Measurements from ENCODE around the gene DPP6.

DNA sequence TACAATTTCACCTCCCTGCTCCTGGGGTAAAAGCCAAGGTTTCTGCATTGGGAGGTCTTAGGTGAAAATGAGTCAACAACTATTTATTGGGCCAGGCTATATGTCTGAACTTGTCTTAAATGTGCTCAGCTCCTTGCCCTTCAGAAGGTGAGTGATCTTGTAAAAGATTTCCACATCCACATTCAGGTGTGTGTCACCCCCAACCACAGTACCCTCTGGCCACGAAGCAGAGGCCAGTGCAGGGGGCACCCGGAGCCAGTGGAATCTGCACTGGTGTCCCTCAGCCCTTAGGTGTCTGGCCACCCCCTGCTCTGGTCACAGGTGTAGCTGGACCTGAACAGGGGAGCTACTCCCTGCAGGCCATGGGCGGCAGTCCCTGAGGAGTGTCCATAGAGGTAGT is 752.3 kb downstream of the DPP6 start:
- TF ChIP-seq FOXP2 (optimal IDR thresholded peaks at IDR 0.05; ENCODE audit: control extremely low read depth, extremely low read length, insufficient read depth) (no peak), POLR2AphosphoS5 (IDR thresholded peaks at IDR 0.05; ENCODE audit: borderline replicate concordance, low read depth, low read length) (no peak)
